Right lung (tissue), 10 donors: Measurements from ENCODE around the gene ZNF626. TPM values are rescaled to one million over a fixed set of nuclear protein-coding genes. Genes with fewer than 3 reads are reported as not detected.
"Not testable (repeated sequence)": the region's sequence is repeated elsewhere in the genome, so short reads cannot be mapped to it uniquely, and the experiment has no call there.

Experiments
- DNase-seq, 2 donors: peaks; one replicate each; pipeline ENCODE4 v3.0.0-alpha.2; 2013
- long read RNA-seq, 8 donors: transcript quantifications; one replicate each; lab custom pipeline, GENCODE V29; 2026
- polyA plus RNA-seq, 5 donors: library from polyadenylated mRNA; unstranded; fragments of 120-200 nt; gene quantifications; one replicate each; pipeline versions ENCODE4 v1.2.1 to v1.2.3, GENCODE V29; 2013; ENCODE audit warnings: inconsistent platforms in 1 of 5, low replicate concordance in 1 of 5; ENCODE audit not compliant: insufficient read length in 5 of 5, insufficient read depth in 1 of 5

The ZNF626 gene
- polyA plus RNA-seq, result 10 to 100 TPM; 17.0 to 26.8 (median 22.4) TPM
- long read RNA-seq, donor 1, full-length matches to known transcripts, result 14 of 34 reads
- long read RNA-seq, donor 1, partial matches to known transcripts, result 15 of 34 reads
- long read RNA-seq, donor 1, other reads (novel, unspliced or antisense), result 5 of 34 reads
- long read RNA-seq, donor 2, partial matches to known transcripts, result 0 of 2 reads
- long read RNA-seq, donor 2, other reads (novel, unspliced or antisense), result 0 of 2 reads
- long read RNA-seq, donor 3, transcript ZNF626-201 (4 exons, 1,123 nt), result major isoform, 6 of 13 reads
- long read RNA-seq, donor 3, partial matches to known transcripts, result 6 of 13 reads
- long read RNA-seq, donor 3, other reads (novel, unspliced or antisense), result 0 of 13 reads
- long read RNA-seq, donor 4, transcript ZNF626-201 (4 exons, 1,123 nt), result major isoform, 10 of 54 reads
- long read RNA-seq, donor 4, partial matches to known transcripts, result 43 of 54 reads
- long read RNA-seq, donor 4, other reads (novel, unspliced or antisense), result 0 of 54 reads
- long read RNA-seq, donor 5, full-length matches to known transcripts, result 10 of 10 reads
- long read RNA-seq, donor 5, partial matches to known transcripts, result 0 of 10 reads
- long read RNA-seq, donor 5, other reads (novel, unspliced or antisense), result 0 of 10 reads
- long read RNA-seq, donor 6, full-length matches to known transcripts, result 11 of 11 reads
- long read RNA-seq, donor 6, partial matches to known transcripts, result 0 of 11 reads
- long read RNA-seq, donor 6, other reads (novel, unspliced or antisense), result 0 of 11 reads
- long read RNA-seq, donor 7, transcript ZNF626-201 (4 exons, 1,123 nt), result major isoform, 5 of 5 reads
- long read RNA-seq, donor 7, partial matches to known transcripts, result 0 of 5 reads
- long read RNA-seq, donor 7, other reads (novel, unspliced or antisense), result 0 of 5 reads
- long read RNA-seq, donor 8, partial matches to known transcripts, result 0 of 4 reads
- long read RNA-seq, donor 8, other reads (novel, unspliced or antisense), result 0 of 4 reads

DNA sequence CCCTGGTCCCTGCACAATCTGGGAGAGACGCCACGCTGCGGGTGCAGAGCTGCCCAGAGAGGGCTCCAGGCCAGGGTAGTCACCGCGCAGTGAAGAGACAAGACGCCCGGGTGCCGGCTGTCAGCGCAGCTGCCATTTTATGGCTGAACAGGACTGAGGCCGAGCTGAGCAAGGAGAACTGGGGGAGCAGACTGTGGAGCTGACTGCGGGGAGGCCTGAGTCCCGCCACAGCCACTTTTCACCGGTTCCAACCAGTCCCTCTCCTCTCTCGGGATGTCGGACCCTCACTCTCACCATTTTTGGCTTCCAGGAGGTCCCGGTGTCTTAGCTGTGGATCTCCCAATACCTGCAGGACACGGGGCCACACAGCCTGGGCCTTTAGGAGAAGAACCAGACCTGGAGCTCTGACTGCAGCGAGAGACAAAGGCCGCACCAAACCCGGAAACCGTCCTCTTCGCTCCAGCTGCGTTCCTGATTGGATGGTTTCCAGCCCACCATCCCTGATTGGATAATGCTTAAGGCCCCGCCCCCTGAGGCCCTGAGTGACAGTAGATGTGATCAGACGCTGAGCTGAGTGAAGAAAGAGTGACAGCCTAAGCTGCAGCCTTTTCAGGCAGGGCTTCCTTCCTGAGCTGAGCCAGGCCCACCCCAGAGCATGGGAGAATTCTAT is at the start of gene ZNF626:
ZNF626 (minus strand) TSS at position 422 of the 670 bp plus-strand sequence; CDS start at position 297, 125 bp downstream.
- peak; percentile 96 to 97 for DNase-seq

DNA sequence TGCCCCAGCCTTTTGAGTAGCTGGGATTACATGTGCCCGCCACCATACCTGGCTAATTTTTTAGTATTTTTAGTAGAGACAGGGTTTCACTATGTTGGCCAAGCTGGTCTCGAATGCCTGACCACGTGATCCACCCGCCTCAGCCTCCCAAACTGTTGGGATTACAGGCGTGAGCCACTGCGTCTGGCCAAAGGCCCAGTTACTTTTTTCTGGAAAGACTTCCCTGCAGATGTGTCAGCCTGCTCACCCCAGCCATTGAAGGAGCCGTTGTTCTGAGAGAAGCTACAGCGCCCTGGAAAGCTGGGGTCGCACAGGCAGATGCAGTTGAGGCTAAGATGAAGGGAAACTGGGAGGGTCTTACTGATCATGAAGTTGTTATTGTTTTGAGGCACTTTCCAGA is 7.9 kb upstream of the ZNF626 start:
- no peak for DNase-seq

DNA sequence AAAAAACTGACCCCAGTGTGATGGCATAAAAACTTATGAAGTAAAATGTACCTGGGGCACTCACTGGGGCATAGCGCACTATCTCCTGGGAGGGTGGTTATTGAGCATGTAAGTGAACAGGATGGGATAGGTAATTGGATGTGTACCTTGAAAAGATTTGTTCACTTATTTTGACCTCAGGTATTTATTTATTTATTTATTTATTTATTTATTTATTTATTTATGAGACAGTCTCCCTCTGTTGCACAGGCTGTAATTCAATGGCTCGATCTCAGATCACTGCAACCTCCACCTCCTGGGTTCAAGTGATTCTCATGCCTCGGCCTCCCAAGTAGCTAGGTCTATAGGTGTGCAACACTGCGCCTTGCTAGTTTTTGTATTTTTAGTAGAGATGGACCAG is 5.9 kb upstream of the ZNF626 start:
- no peak for DNase-seq

DNA sequence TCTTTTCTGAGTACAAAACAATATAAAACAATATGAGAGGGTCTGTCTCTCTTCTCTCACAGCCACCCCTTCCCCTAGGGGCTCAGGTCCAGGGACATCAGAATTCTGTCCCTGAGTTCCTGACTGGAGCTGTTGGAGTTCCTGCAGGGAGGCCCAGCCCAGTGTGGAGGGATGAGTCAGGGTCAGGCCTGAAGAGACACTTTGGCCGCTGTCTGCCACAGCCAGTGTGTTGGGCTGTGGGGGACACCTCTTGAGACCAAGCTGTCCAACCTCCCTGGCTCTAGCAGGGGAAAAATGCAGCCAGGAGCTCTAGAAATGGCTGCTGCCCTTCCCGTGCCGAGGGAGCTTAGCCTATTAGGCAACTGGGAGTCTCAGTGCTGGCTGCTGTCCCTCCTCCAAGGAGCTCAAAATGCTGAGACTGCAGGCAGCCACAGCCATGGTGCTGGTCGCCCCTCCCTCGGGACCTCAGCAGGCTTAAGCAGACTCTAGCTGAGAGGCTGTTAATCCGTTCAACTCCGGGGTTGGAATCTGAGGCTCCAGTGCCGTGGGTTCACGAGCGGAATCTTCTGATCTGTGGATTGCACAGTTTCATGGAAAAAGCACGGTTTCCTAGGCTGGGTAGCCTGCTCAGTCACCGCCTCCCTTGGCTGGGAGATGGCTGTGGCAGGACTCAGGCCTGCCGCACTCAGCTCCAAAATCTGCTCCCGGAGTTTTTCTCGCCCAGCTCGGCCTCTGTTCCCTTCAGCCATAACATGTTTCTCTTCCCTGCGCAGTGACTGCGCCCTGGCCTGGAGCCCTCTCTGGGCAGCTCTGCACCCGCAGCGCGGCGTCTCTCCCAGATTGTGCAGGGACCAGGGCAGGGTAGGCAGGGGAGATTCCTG is 3.8 kb upstream of the ZNF626 start:
- peak; percentile 23 to 35 for DNase-seq

DNA sequence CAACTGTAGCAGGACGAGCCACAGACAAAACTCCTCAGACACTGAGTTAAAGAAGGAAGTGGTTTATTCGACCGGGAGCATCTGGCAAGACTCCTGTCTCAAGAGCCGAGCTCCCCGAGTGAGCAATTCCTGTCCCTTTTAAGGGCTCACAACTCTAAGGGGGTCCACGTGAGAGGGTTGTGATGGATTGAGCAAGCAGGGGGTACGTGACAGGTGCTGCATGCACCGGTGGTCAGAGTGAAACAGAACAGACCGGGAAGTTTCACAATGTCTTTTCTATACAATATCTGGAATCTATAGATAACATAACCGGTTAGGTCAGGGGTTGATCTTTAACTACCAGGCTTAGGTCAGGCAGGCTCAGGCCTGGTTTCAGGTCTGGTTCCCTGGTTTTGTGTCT is 3.1 kb upstream of the ZNF626 start:
- not testable (repeated sequence) for DNase-seq

DNA sequence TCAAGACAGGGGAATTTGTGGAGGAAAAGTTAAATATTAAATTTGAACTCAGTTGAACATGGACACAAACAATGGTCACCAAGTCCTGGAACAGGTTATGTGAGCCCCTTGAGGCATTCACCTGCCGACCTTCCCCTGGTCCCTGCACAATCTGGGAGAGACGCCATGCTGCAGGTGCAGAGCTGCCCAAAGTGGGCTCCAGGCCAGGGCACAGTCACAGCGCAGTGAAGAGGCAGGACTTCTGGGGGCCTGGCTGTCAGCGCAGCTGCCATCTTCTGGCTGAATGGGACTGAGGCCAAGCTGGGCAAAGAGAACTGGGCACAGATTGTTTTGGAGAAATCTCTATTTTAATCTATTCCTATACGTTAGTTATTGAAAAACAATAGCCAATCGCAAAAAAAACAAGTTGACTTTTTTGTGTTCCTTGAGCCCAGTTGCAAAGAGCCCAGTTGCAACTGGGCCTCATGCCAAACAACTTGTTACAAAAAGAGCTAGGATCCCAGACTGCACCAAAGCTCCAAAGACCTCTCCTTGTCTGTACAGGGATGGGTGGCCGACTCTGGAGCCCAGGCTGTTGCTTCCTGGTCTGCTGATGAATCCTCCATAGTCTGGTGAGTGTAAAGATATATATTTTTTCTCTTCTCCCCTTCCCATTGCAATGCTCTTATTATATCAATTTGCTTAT is 1.2 kb upstream of the ZNF626 start:
- DNase-seq, result no peak

DNA sequence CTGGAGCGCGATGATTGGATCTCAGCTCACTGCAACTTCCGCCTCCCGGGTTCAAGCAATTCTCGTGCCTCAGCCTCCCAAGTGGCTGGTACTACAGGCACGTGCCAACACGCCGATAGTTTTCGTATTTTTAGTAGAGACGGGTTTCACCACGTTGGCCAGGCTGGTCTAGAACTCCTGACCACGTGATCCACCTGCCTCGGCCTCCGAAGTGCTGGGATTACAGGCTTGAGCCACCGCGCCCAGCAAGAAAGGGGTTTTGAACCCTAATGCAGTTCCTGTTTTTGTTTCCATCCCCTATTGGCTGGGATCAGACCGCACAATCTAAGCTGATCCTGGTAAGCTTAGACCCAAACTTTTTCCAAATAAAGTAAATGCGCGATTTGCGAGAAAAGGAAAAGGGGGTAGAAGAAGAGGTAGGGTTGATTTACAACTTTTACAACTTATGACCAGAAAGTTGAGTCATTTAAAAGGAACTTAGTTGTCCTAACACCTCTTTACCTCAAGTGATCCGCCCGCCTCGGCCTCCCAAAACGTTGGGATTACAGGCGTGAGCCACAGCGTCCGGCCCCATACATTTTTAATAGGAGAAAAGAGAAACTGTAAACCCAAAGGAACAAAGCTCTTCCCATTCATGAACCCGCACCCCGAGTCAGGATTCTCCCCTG is 764 bp downstream of the ZNF626 start:
- peak in 1 of 2 donors; percentile 13 for DNase-seq

DNA sequence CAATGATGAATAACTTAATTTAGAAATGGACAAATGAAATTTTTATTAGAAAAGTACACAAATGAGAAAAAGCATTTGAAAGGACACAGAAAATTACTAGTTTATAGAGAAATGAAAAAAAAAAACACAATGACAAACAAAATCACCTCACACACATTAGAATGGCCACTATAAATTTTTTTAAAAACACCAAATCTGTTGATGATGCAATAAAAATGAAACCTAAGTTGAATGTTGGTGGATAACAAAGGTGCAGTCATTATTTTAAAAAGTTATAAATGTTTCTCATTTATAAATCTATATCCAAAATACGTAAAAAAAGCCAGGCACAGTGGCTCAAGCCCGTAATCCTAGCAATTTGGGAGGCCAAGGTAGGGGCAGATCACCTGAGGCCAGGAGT is 20.8 kb downstream of the ZNF626 start:
- no peak for DNase-seq

DNA sequence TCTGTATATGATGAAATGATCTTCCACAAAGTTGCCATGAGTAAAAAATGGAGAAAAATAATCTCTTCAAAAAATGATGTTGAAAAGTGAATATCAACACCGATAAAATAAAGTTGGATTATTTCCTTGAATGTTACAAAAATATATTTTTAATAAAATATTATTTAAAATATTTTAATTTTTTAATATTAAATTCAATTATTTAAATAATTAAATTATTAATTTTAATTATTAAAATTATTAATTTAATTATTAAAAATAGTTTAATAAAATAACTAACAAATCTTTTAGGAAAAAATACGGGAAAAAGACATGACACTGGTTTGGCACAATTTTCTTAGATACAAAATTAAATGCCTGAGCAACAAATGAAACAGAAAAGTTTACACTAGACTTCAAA is 21.3 kb downstream of the ZNF626 start:
- DNase-seq, result no peak

DNA sequence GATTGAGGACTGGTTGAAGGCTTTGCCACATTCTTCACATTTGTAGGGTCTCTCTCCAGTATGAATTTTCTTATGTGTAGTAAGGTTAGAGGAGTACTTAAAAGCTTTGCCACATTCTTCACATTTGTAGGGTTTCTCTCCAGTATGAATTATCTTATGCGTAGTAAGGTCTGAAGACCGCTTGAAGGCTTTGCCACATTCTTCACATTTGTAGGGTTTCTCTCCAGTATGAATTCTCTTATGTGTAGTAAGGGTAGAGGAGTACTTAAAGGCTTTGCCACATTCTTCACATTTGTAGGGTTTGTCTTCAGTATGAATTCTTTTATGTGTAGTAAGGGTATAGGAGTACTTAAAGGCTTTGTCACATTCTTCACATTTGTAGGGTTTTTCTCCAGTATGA is 36.8 kb downstream of the ZNF626 start:
- not testable (repeated sequence) for DNase-seq

DNA sequence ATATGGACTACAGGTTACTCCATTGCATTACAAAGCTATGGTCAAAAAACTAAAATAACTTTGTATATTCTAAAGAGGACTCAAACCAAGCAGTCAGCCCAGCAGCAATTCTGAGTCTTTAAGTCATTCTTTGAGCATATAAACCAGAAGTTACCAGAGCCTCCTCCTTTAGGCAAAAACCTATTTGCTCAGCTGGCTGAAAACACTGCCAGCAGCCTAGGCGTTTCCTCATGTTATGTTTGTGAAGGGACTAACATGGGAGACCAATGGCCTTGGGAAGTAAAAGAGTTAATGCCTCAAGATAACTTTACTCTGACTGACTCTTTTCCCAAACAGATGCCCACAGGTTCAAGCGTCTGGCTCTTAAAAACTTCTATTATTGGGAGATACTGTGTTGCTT is 45.3 kb downstream of the ZNF626 start:
- no peak for DNase-seq

DNA sequence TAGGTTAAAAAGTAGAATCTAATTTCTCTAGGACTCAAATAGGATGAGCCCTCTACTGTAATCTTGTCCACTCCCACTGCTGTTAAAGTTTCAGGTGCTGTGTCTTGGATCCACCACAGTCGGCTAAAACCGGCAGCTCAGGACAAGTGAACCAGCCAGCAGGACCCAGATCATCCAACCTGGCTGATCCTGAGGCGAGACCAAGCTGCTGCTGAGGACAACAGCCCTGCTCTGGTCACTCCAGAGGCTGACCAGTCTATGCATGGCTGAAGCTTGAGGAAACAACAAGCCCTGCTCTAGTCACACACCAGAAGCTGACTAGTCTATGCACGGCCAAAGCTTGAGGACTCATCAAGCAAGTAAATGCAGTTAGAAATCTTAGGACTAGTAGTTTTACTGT is 46.4 kb downstream of the ZNF626 start:
- DNase-seq, result not testable (repeated sequence)

DNA sequence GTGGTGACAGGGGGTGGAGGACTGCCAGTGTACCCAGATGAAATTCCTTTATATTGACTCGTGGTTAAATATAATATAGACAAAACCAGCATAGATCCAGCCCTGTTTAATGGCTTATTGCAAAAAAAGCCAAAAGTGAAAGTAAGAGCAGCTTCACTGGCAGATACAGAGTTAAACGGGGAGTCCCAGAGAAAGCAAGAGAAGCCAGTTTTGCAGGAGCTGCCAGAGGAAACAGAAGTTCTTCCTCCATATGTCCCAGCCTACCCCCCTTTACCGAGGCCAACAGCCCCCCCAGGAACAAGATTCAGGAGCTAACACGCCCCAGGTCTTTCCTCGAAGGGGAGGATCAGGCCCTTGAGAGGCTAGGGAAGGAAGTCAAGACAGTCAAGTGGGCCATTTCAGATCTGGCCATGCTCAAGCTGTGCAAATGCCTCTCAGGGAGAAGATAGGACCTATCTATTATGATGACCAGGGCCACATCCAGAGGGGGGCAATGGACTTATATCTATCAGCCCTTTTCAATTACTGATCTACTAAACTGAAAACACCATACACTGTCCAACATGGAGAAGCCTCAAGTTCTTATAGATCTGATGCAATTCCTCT is 48.6 kb downstream of the ZNF626 start:
- DNase-seq, result peak in 1 of 2 donors; percentile 5

DNA sequence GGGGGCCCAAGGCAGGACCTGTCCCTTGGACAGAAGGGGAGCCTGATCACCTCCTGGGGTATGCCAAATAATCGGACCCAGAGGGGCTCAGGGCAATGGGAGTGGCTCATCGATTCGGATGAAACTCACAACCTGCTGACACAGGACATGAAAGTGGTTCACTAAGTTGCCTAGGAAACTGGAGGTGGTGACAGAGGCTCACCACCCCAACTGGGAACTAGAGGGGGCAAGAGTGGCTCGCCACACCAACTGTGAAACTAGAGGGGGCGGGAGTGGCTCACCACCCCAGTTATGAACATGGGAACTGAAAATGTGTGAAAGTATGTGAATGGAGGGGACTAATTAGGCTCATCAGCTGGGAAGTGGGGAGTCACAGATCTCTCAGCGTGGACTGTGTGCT is 49.5 kb downstream of the ZNF626 start:
- no peak for DNase-seq

DNA sequence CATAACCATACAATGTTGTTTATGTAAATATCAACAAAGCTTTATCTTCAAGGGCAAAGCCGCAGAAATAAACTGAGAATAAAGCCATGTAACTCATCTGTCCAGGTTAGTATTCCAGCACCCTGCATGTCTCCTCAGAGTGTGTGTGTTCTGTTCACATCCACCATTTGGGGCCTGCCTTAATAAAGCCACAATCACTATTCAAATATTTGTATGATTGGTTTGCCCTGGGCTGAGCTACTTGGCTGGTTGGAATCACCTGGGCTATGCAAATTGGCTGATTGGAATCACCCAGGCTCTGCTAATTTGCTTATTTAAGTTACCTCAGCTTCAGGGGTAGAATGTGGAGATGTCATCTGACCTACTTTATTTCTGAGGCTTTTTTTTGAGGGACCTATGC is 53.4 kb downstream of the ZNF626 start:
- DNase-seq, result no peak
